ENCODE results near the gene RGS3. TPM values are rescaled to one million over a fixed set of nuclear protein-coding genes. Genes with fewer than 3 reads are reported as not detected.

RGS3 gene
- total RNA-seq, 2 donors from 2014 or later: 25.7 to 56.1 TPM

DNA sequence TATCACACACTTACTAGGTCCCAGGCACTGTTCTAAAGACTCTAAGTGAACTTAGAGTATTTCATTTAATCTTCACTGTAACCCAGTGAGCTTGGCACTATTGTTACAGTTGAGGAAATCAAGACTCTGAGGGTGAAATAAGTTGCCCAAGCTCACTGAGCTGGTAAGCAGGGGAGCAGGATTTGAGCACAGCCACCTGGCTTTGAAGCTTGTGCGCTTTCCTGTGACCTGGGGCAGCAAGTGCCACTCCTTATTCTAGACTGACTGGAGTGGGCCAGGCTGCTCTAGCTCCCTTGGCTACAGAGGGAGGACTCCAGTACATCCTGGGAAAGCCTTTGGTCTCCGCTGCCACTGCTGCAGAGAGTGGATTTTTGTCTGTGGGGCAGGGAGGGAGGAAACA lies 50.0 kb downstream of the RGS3 start:
- Mint-ChIP-seq H3K9me3 (no peaks in the 10 kb centered on the region), H3K36me3 (peaks cover 7 to 8% of the 10 kb centered on the region in 2 donors), H3K27ac (peak overlapping the region; percentile 88 to 94)
- no peak for ATAC-seq
- no peak for DNase-seq (ENCODE audit: low spot score in 2 of 2)

GRCh38 chr9:113514061-113514460 lies 50.5 kb downstream of the RGS3 start:
- Mint-ChIP-seq H3K9me3 (no peaks in the 10 kb centered on the region), H3K36me3 (peaks cover 12 to 13% of the 10 kb centered on the region in 2 donors), H3K27ac (no peak overlapping the region)

GRCh38 chr9:113514748-113515147 lies 51.2 kb downstream of the RGS3 start:
- DNase-seq (ENCODE audit: low spot score in 2 of 2): no peak
- H3K9me3 Mint-ChIP-seq: no peaks in the 10 kb centered on the region
- H3K27ac Mint-ChIP-seq: no peak overlapping the region
- no peak for ATAC-seq
- peaks cover 14 to 15% of the 10 kb centered on the region in 2 donors for H3K36me3 Mint-ChIP-seq

More at GRCh38 chr9:113514061-113514460, 50.5 kb downstream of the RGS3 start:
- no peak for DNase-seq (ENCODE audit: low spot score in 2 of 2)
- no peak for ATAC-seq

DNA sequence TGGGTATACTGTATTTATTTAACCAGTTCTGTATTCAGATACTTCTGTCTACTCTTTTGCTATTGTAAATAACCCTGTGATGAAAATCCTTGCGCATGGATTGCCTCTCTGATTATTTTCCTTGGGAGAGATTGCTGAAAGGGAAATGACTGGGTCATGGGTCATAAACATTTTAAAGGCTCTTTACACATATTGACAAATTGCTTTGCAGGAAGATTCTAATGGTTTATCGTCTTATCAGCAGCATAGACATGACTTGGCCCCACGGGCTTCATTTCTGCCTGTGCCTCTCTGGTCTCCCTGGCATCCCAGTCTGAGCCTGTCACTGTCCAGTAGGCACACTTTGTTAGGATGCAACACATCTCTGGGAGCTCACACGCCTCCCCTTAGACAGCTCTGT lies 52.3 kb downstream of the RGS3 start:
- Mint-ChIP-seq H3K9me3 (no peaks in the 10 kb centered on the region), H3K36me3 (peaks cover 14 to 15% of the 10 kb centered on the region in 2 donors), H3K27ac (no peak overlapping the region)
- ATAC-seq (no peak), DNase-seq (ENCODE audit: low spot score in 2 of 2) (no peak)

DNA sequence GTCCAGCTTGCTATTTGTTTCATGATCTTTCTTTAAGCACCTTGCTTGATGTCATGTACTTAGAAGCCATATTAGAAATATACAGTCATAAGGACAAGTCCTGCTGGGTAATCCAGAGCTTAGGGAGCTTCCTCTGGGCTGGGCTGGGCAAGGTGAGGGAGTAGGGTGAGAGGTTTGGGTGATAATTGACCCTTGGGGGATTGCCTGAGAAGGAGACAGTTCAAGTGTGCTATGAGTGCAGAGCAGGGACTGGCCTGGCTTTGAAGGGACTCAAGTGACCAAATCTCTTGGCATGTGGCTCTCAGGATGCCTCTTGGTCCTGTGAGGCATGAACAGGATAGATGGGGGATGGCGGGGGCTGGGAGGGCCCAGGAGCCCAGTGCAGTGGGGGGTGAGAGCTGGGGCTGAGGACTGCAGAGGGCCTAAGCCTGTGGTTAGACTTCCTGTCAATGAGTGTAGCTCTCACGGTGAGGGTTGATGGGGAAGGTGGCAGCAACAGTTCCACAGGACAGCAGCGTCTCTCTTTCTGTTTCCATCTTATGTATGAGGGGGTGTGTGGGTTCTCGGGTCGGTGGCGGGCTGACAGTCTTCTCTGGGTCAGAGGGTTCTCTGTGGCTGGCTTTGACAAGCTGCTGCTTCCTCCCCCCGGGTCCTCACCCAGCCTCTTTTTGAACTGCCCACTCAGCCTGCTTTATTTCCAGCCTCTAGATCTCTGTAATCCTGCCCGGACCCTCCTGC lies 53.5 kb downstream of the RGS3 start:
- peak; percentile 78 to 85 for ATAC-seq
- Mint-ChIP-seq H3K9me3 (no peaks in the 10 kb centered on the region), H3K36me3 (peaks cover 14 to 15% of the 10 kb centered on the region in 2 donors), H3K27ac (peak overlapping the region; percentile 84 to 88)
- DNase-seq (ENCODE audit: low spot score in 2 of 2): peak; percentile 69 to 87

DNA sequence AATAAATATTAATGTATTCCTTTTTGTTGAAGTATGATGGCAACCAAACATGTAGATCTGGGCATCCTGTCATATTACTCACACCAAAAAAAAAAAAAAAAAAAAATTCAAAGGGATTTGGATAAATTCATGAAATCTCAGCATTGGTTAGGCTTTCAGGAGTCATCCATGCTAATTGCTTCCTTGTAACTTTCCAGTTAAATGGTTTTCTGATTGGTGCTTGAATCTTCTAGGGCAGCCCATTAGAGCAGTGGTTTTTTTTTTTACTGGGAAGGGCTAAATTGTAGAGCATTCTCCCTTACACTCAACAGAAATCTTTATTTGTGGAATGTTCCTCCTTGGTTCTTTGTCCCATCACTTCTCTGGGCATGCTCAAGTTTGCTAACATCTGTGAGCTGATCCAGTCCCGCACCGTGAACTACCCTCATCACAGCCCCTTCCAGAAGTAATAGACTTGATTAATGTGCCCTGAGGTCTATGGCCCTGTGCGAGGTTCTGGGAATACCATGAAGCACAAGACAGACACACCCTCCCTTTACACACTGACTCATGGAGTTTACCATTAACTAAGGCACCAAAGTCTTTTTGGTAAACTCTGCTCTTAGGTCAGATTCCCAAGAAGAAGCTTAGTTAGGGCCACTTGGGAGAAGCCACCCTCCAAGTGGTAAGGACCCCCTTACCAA lies 56.0 kb downstream of the RGS3 start:
- H3K36me3 Mint-ChIP-seq: peaks cover 14 to 20% of the 10 kb centered on the region in 2 donors
- peak overlapping the region in 1 of 2 donors; percentile 27 for H3K27ac Mint-ChIP-seq
- H3K9me3 Mint-ChIP-seq: no peaks in the 10 kb centered on the region
- DNase-seq (ENCODE audit: low spot score in 2 of 2): no peak
- no peak for ATAC-seq

DNA sequence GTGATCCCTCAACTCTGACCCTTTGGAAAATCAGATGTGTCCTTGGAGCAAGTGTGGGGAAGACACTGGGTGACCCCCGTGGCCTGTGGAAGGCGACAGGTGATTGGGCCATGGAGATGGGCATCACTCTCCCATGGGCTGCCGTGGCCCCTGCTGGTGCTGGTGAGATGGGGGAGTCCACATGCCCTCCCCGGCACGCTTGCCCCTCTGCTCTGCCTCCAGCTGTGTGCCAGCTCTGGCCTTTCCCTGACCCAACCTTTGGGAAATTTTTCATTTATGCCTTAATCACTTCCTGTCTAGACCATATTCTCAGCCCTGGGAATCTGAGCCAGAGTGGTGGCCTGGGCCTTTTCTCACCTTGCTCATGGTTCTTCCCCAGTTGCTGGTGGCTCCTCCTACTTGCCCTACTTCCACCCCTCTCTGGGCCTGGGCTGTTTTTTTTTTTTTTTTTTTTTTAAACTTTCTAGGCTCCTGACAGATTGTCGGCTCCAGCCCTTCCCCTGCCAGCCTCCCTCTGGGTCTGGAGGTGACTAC lies 56.6 kb downstream of the RGS3 start:
- Mint-ChIP-seq H3K36me3 (peaks cover 14 to 20% of the 10 kb centered on the region in 2 donors), H3K9me3 (no peaks in the 10 kb centered on the region), H3K27ac (peak overlapping the region in 1 of 2 donors; percentile 27)
- peak; percentile 33 to 77 for DNase-seq (ENCODE audit: low spot score in 2 of 2)
- ATAC-seq: peak; percentile 23 to 56

DNA sequence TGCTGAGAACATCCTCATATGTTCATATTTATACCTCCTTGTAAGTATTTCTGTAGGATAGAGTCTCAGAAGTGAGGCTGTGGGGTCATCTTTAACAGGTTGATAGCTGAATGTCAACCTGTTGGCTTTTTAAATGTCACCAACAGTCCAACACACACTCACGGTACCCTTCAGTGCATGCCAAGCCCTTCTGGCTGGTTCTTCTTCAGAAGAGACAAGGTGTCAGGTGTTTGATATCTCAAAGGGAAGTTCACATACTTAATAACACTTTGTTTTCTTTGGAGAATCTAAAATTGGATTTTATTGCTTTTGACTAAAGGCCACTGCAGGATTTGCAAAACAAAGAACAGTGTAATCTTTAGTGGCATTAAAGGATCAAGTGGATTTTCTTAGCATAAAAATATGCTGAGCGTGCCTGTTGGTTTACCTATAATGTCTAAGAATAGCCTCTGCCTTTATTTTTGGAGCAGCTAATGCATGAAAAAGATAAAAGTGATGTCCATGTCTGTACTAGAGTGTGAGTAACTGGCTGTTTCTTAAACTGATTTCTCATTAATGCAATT lies 58.2 kb downstream of the RGS3 start:
- ATAC-seq: no peak
- Mint-ChIP-seq H3K9me3 (no peaks in the 10 kb centered on the region), H3K36me3 (peaks cover 14 to 20% of the 10 kb centered on the region in 2 donors), H3K27ac (peak overlapping the region; percentile 8 to 50)
- DNase-seq (ENCODE audit: low spot score in 2 of 2): no peak

DNA sequence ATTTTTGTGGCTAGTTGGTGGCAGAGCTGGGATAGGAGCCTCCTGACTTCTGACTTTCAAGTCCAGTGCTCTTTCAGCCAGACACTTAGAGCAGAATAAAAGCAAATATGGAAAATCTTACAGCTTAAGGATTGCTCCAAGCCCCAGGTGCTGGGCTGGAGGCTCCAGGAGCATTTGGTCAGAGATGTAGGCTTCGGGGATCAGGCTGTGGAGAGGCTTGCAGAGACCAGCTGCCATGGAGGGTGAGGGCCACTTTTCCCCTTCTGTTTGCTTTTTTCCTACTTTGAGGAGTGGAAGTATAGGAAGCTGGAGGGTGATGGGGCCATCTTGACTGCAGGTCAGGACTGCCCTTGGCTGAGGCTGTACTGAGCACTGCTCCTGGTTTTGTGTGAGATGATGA lies 58.9 kb downstream of the RGS3 start:
- ATAC-seq: no peak
- Mint-ChIP-seq H3K36me3 (peaks cover 14 to 20% of the 10 kb centered on the region in 2 donors), H3K27ac (peak overlapping the region; percentile 8 to 50), H3K9me3 (no peaks in the 10 kb centered on the region)
- DNase-seq (ENCODE audit: low spot score in 2 of 2): no peak

DNA sequence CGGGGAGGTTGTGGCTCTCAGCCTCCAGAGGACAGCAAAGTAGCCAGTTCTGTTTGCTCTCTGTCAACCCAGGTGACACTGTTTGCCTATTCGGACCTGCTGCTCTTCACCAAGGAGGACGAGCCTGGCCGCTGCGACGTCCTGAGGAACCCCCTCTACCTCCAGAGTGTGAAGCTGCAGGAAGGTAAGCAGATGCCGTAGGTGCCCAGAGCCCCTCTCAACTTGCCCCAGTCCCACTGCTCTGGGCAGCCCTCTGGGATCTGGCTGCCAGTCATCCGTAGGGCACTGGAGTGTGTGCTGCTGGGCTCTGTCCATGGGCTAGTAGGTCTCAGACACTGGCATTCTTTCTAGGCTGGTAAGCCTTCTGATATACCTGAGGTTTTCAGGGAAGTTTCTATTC lies 59.3 kb downstream of the RGS3 start:
- peak in 1 of 2 donors; percentile 4 for ATAC-seq
- peaks cover 13 to 19% of the 10 kb centered on the region in 2 donors for H3K36me3 Mint-ChIP-seq
- H3K9me3 Mint-ChIP-seq: no peaks in the 10 kb centered on the region
- H3K27ac Mint-ChIP-seq: peak overlapping the region in 1 of 2 donors; percentile 50
- DNase-seq (ENCODE audit: low spot score in 2 of 2): no peak

- Mint-ChIP-seq H3K9me3 (no peaks in the 10 kb centered on the region), H3K27ac (peak overlapping the region; percentile 34 to 50), H3K36me3 (peaks cover 6 to 12% of the 10 kb centered on the region in 2 donors)
- ATAC-seq (peak; percentile 76 to 79), DNase-seq (ENCODE audit: low spot score in 2 of 2) (peak; percentile 51 to 86)
Observed at GRCh38 chr9:113523421-113524141, 60.1 kb downstream of the RGS3 start.

GRCh38 chr9:113524468-113524867 lies 60.9 kb downstream of the RGS3 start:
- ATAC-seq (no peak), DNase-seq (ENCODE audit: low spot score in 2 of 2) (no peak)
- Mint-ChIP-seq H3K9me3 (no peaks in the 10 kb centered on the region), H3K27ac (no peak overlapping the region), H3K36me3 (peaks cover 0 to 5% of the 10 kb centered on the region in 2 donors)

DNA sequence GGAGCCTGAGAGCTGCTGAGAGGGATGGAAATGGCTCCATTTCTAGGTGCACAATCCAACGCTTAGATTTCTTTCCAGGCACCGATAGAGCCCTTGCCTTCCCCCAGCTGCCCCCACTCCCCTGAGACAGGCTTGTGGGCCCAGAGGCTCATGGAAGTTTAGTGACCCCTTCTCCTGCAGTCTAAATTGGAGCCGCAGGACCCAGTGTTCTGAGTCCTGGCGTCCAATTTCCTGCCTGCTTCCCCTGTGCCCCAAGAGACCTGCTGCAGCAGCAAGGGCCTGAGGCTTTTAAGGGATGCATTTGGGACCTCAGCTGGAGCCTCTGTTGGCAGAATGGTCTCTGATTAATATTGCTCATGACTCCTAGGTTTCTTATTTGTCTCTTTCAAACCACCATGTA lies 61.7 kb downstream of the RGS3 start:
- Mint-ChIP-seq H3K9me3 (no peaks in the 10 kb centered on the region), H3K36me3 (peaks cover 0 to 5% of the 10 kb centered on the region in 2 donors), H3K27ac (peak overlapping the region in 1 of 2 donors; percentile 39)
- ATAC-seq (no peak), DNase-seq (ENCODE audit: low spot score in 2 of 2) (no peak)

- ATAC-seq (no peak), DNase-seq (ENCODE audit: low spot score in 2 of 2) (no peak)
- H3K27ac Mint-ChIP-seq: no peak overlapping the region
- no peaks in the 10 kb centered on the region for H3K9me3 Mint-ChIP-seq
- peaks cover 0 to 5% of the 10 kb centered on the region in 2 donors for H3K36me3 Mint-ChIP-seq
Observed at GRCh38 chr9:113525831-113526230, 62.3 kb downstream of the RGS3 start.

DNA sequence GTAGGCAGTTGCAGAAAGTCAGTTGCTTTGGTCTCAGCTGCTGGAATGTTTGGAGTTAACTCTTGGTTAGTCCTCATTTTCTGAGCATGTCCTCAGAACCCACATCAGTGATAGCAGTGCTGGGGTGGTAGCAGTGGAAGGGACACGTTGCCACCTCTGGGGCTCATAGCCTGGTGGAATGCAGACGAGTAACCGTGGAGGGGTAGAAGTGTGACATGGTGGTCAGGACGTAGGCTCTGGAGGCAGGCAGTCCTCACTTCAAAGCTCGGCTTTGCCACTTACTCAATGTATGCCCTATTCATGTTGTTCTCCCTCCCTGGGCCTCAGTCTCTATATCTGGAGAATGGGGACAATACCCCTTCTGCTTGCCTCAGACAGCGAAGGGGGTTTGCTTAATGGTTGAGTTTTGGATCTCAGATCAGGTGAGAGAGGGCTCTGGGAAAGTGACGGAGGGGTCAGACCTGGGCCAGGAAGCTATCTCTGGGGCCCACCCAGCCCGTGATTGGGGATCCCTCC lies 62.8 kb downstream of the RGS3 start:
- DNase-seq (ENCODE audit: low spot score in 2 of 2) (no peak), ATAC-seq (no peak)
- no peak overlapping the region for H3K27ac Mint-ChIP-seq
- H3K9me3 Mint-ChIP-seq: no peaks in the 10 kb centered on the region
- peaks cover 3 to 5% of the 10 kb centered on the region in 2 donors for H3K36me3 Mint-ChIP-seq

DNA sequence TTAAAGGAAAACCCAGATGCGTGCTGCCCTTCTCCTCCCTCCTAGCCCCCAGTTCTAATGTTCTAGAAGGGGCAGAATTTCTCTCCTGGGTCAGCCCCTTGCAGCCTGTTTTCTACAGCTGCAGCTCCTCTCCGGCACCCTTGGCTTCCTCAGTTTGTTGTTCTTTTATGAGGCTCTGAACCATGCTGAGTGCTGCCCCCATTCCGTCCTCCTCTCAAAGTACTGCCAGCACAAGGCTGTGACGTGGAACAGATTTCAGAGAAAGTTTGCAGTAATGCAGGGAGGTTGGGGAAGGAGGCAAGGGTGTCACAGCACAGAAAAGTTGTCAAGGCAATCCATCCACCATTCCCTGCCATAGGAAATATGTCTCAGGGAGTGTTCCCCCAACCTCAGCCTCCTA lies 63.3 kb downstream of the RGS3 start:
- Mint-ChIP-seq H3K36me3 (peaks cover 5 to 8% of the 10 kb centered on the region in 2 donors), H3K9me3 (no peaks in the 10 kb centered on the region), H3K27ac (no peak overlapping the region)
- DNase-seq (ENCODE audit: low spot score in 2 of 2) (no peak), ATAC-seq (no peak)

Data from activated naive CD4-positive, alpha-beta T cell treated with anti-CD3 and anti-CD28 coated beads, Interleukin-2, amount 50 U/mL, for 72 hours (primary cell).